SW 1271 (cell line): Measurements from ENCODE around the gene VIPR2.

ENCODE experiments used
- DNase-seq, 2 experiments: peaks; one replicate each; lab custom pipeline; 2025; lab: John Stamatoyannopoulos, UW

The VIPR2 gene

GRCh38 chr7:159119026-159119741 is 25.5 kb downstream of the VIPR2 start:
- no peak for DNase-seq

DNA sequence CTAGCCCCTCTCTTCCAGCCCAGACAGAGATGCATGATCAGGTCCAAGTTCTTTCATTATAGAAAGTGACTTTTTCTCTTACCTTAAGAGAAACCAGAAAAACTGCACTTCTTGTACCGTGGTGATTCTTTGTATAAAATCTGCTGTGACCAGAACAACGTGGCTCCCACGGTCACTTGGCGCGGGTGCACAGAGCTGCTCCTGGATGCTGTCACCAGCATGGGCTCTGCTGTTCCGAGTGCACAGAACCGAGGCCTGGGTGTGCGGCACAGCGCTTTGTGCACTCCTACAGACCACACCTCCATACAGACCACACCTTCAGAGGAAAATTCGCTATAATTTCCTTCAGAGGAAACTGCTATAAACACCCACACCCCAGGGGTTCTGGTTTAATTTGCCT is 26.0 kb downstream of the VIPR2 start:
- DNase-seq, result no peak

GRCh38 chr7:159118197-159118595 is 26.5 kb downstream of the VIPR2 start:
- DNase-seq, result no peak

GRCh38 chr7:159117366-159118196 is 27.1 kb downstream of the VIPR2 start:
- no peak for DNase-seq

DNA sequence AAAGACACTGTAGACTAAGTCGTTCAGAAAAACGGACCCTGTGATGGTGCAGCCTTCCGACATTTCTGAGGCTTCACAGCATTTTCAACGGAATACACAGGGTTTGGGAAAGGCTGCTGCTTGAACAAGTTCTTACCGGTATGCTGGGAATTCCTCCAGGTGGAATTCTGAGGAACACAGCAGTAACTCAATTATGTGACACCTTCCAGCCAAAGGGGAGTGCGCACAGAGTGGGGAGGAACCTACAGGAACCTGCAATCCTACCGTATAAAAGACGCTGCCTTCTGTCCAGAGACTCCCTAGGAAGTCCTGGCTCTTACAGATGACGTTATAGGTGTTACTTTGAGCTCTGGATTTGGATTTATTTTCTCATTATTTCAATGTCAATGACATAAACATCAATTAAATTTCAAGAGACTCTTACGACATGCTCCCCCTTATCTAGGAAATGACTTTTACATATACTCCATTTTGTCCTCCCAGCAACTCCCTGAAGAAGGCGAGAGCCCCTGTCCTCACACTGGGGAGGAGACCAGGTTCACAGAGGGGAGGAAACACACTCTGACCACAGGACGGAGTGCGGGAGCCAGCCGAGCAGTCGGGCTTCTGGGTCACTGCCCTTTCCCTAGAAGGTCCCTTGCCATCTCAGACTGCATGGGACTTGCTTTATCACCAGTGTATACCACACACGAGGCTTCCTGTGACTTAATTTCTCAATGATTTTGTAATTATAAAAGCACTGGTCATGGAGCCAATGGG is 27.9 kb downstream of the VIPR2 start:
- DNase-seq, result no peak

DNA sequence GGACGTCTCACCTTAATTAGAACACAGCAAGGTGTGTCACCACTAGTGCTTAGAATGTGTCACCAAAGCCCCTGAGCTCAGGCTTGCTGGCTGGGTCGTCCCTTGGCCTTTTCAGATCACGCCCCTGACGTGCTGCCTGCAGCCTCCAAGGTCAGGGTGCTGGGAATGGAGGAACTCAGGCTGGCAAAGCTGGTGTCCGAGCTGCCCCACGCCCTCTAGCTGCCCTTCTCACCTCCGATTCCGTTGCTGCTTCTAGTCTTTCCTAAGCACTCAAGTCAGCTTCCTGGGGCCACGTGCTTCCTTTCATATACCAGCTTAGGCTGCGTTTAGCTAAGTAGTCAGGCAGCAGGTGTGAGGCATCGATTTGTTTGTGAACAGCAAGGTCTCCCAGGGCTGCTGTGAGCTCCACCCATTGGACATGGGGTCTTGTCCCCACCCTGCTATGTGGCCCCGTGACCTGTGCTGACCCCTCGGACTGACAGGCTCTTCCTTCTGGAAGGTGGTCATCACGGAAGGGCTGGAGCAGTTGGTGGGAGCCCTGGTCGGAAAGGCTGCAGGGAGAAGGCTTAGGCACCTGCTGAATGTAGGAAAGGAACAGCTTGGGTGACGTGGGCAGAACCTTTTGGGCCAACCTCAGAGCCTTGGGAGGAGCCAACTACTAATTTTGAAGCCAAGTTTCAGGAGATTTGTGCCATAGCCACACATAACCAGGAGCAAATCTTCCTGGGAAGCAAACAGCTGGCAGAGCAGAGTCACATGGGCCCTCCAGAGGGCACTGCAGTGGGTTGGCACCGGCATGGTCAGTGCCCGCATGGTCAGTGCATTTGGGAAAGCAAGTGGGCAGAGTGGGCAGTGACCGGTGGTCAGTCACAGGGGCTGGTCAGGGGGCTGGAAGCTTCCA is 28.8 kb downstream of the VIPR2 start:
- no peak for DNase-seq

- no peak for DNase-seq
Observed at GRCh38 chr7:159114981-159115380, 29.7 kb downstream of the VIPR2 start.

- DNase-seq, result no peak
Observed at GRCh38 chr7:159114096-159114495, 30.6 kb downstream of the VIPR2 start.

DNA sequence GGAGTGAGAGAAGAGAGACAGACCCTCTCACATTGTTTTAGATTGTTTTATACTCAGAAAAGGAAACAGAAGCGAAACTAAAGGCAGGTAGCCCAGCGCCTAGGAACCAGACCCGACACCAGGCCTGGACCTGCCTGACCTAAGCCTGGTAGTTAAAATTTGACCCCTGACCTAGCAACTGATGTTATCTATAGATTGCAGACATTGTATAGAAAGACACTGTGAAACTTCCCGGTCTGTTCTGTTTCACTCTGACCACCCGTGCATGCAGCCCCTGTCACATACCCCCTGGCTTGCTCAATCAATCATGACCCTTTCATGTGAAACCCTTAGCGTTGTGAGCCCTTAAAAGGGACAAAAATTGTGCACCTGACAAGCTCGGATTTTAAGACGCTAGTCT is 31.6 kb downstream of the VIPR2 start:
- DNase-seq, result no peak

DNA sequence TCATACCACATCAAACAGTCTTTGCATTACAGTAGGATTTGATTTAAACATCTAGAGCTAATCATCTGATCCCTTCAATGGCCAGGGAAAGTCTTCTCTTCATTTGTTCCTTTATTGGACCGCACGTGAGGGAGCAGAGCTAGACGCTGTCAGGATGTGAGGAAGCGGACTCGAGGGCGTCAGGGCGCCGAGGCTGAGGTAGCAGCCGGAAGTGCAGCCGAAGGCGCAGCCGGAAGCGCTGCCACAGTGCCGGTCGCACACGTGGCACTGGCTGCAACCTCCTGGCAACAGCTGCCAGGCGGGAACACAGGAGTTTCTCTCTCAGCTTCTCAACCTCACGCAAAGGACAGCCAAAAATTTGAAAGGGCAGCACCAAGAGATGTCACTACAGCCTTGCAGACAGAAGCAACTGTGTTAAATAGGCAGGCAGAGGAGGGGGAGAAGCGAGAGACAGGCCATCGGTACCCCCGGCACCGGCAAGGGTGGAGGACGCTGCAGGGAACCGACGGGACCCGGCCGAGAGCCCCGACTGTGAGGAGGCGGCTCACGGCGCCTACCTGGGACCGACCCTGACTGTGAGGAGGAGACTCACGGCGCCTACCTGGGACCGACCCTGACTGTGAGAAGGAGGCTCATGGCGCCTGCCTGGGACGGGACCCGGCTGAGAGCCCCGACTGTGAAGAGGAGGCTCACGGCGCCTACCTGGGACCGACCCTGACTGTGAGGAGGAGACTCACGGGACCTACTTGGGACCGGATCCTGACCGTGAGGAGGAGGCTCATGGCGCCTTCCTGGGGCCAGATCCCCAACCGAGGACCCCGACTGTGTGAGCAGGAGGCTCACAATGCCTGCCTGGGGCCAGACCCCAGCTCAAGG is 32.3 kb downstream of the VIPR2 start:
- DNase-seq, result no peak

GRCh38 chr7:159109653-159110035 is 35.0 kb downstream of the VIPR2 start:
- DNase-seq, result no peak

DNA sequence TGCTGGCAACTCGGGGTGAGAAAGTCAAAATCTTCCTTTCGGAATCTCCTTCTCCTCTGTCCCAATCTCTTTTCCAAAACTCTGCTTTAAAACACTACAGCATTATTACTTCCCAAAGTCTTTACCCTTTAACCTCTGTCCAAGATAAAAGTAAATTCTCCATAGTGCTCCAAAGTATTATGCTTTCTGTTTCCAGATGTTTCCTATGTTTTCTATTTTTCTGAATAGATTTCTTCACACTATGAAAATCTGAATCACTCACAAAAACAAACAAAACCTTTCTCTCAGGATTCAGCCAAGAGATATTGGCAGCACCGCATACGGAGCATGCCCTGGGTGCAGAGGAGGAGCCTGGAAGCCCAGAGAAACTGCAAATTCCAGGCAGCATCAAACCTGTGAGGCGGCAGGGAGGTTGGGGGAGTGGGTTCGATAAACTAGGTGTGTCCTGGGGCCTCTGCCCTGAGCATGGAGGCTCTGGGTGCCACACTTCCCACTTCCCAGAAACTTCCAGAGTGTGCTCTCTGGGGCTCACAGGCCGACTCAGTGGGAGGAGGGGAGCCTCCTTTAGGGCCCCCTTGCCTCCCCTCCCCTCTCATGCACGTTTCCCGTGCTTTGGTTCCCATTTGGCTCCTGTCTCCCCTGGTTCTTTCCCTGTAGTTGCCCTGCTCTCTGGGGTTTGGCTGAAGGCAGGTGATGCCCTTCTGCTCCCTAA is 35.6 kb downstream of the VIPR2 start:
- DNase-seq, result no peak

- DNase-seq, result no peak
Observed at GRCh38 chr7:159108491-159108890, 36.2 kb downstream of the VIPR2 start.

DNA sequence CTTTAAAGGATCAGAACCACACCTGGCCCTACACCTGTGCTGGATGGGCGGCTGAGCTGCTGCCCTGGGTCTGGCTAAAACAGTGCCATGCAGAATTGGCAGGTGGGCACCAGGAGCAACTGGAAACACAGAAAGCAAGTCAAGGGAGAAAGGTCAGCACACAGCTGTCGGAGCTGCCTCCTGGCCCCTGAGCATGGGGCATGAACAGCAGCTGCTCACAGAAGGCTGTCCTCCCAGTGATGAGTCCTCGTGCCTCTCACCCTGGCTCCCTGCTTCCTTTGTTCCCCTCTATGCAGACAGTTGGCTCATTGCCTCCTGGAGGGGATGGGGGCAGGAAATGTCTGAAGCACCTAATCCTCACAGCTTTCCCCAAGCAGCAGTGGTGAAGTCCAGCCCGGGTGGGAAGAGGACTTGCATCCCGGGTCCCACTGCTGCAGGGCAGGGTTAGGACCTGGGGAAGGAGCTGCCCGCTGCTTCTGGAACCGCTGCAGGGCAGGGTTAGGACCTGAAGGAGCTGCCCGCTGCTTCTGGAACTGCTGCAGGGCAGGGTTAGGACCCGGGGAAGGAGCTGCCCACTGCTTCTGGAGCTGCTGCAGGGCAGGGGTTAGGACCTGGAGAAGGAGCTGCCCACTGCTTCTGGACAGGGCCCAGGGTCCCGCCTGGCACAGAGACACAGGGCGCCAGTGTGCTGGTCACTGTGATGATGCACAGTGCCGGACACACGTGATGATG is 37.3 kb downstream of the VIPR2 start:
- no peak for DNase-seq

DNA sequence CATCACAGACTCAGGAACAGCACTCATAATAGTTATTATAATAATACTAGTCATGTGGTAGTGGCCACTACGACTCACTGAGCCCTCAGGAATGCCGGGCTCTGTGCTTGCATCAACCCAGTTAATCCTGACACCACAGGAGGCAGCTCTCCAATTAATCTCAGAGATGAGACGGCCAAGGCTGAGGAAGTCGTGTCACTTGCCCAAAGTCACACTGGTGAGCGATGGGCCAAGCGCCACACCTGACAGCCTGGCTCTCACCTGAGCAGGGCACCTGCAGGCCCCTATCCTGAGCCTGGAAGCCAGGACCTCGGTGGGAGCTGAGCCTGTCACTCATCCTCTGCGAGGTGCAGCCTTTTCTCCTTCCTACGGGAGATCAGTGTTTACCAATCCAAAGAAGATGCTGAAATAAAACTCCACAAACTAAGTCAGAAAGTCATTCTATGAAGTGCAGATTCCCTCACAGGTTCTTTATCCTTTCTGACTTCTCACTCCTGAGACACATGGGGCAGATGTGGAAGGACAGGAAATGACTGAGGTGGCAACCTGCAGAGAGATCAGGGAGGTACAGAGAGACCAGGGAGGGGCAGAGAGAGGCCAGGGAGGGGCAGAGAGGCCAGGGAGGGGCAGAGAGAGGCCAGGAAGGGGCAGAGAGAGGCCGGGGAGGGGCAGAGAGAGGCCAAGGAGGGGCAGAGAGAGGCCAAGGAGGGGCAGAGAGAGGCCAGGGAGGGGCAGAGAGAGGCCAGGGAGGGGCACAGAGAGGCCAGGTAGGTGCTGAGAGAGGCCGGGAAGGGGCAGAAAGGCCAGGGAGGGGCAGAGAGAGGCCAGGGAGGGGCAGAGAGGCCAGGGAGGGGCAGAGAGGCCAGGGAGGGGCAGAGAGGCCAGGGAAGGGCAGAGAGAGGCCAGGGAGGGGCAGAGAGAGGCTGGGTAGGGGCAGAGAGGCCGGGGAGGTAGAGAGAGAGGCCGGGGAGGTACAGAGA is 38.5 kb downstream of the VIPR2 start:
- DNase-seq, result no peak

DNA sequence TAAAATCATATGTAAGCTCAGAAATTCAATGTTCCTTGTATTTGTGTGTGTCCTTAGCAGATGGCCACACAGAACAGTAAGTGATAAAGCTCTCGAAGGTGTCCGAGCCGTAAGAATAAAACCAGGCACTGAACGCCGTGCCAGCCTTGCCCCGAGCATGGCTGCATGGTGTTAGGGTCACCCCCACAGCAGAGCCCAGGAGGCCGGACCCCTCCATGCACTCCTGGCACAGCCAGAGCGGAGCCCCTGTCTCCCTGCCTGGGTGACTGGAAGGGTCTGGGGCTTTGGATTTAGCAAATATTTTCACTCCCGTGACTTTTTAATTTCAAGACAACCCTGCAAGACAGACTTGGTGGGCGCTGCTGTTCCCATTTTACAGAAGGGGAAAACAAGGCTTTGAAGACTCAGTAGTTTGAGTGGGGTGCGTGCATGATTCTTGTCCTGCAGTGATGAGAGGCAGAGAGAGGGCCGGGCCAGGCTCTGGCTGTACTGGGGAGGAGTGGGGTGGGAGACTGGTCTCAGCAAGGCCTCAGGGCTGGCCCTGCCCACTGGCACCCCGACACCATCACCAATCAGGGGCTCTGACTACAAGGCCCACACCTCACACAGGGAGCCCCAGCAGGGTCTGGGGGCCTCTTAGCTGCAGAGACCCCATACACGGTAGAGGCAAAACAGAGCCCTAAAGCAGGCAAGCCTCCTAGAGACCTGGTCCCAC is 39.4 kb downstream of the VIPR2 start:
- DNase-seq, result no peak

DNA sequence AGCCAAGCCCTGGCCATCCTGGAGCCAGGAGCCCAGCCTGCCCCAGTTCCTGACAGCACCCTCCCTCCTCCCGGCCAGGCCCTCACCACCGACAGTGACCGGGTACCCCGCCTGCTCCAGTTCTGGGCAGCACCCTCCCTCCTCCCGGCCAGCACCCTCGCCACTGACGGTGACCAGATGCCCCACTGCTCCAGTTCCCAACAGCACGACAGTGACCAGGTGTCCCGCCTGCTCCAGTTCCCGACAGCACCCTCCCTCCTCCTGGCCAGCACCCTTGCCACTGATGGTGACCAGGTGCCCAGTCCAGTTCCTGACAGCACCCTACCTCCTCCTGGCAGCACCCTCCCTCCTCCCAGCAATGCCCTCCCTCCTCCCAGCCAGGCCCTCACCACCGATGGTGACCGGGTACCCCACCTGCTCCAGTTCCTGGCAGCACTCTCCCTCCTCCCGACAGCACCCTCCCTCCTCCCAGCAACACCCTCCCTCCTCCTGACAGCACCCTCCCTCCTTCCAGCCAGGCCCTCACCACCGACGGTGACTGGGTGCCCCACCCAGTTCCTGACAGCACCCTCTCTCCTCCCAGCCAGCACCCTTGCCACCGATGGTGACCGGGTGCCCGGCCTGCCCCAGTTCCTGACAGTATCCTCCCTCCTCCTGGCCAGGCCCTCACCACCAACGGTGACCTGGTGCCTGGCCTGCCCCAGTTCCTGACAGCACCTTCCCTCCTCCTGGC is 40.3 kb downstream of the VIPR2 start:
- DNase-seq, result no peak
